PC-3 (cell line): ENCODE results near the gene REM1. TPM values are rescaled to one million over a fixed set of nuclear protein-coding genes. Genes with fewer than 3 reads are reported as not detected.

Experiments used
- ATAC-seq: fragments of 200-7000 bp; cut with Tn5 transposase; 2 replicates; pipeline ENCODE4 v1.9.1; 2020; ENCODE audit warnings: mild to moderate bottlenecking, moderate library complexity
- BruUV-seq: library from RNA; stranded (reverse); fragments of 400-500 nt; replicated peaks from 2 replicates; lab custom pipeline; 2021; lab: Mats Ljungman, UMichigan
- CTCF ChIA-PET: fragments of 300-600 bp; sonication (Branson Sonifier 250); formaldehyde crosslinking; loops from one replicate; lab custom pipeline; 2022; ENCODE audit warnings: antibody characterized with exemption; lab: Charles Lee
- POLR2A ChIA-PET: fragments of 300-600 bp; sonication (Branson Sonifier 250); formaldehyde crosslinking; loops from one replicate; lab custom pipeline; 2022; ENCODE audit warnings: antibody characterized with exemption; ENCODE audit not compliant: unreplicated experiment; lab: Charles Lee
- DNase-seq: peaks from one replicate; pipeline ENCODE4 v3.0.0-alpha.2; 2015
- H2AFZ ChIP-seq: fragments of 300-600 bp; sonication (generic); 2 replicates; pipeline ENCODE4 v1.6.0; 2016; ENCODE audit warnings: antibody characterized with exemption, low read length
- H3F3A ChIP-seq: fragments of 300-600 bp; sonication (generic); one replicate; pipeline ENCODE4 v1.6.0; 2017; ENCODE audit warnings: antibody characterized with exemption, low read length, control low read depth, mild to moderate bottlenecking; ENCODE audit not compliant: unreplicated experiment
- H3K27ac ChIP-seq: fragments of 300-600 bp; sonication (generic); 2 replicates; pipeline ENCODE4 v1.5.1; 2016; ENCODE audit warnings: mild to moderate bottlenecking, low read length
- H3K27me3 ChIP-seq: fragments of 300-600 bp; sonication (generic); 2 replicates; pipeline ENCODE4 v1.6.1; 2016; ENCODE audit warnings: low read length, mixed read lengths
- H3K36me3 ChIP-seq: fragments of 300-600 bp; sonication (generic); 2 replicates; pipeline ENCODE4 v1.6.1; 2016; ENCODE audit warnings: low read depth, mixed run types, low read length, mixed read lengths
- H3K4me1 ChIP-seq: fragments of 300-600 bp; sonication (generic); 2 replicates; pipeline ENCODE4 v1.5.1; 2016; ENCODE audit warnings: low read length; ENCODE audit not compliant: insufficient read depth
- H3K4me2 ChIP-seq: fragments of 300-600 bp; sonication (generic); 2 replicates; pipeline ENCODE4 v1.6.0; 2016; ENCODE audit warnings: low read length
- H3K4me3 ChIP-seq: fragments of 300-600 bp; sonication (generic); 2 replicates; pipeline ENCODE4 v1.5.1; 2016; ENCODE audit warnings: mild to moderate bottlenecking, low read length, mixed read lengths
- H3K79me2 ChIP-seq: fragments of 300-600 bp; sonication (generic); 2 replicates; pipeline ENCODE4 v1.6.1; 2017; ENCODE audit warnings: low read length, mixed read lengths
- H3K9ac ChIP-seq: fragments of 300-600 bp; sonication (generic); 2 replicates; pipeline ENCODE4 v1.6.0; 2016; ENCODE audit warnings: mild to moderate bottlenecking, low read length
- H3K9me2 ChIP-seq: fragments of 300-600 bp; sonication (generic); replicated peaks from 2 replicates; pipeline ENCODE4 v1.6.1; 2016; ENCODE audit warnings: mixed run types, low read length, mixed read lengths
- H3K9me3 ChIP-seq: fragments of 300-600 bp; sonication (generic); 2 replicates; pipeline ENCODE4 v1.6.1; 2016; ENCODE audit warnings: low read length, mixed read lengths
- H4K20me1 ChIP-seq: fragments of 300-600 bp; sonication (generic); 2 replicates; pipeline ENCODE4 v1.6.1; 2016; ENCODE audit warnings: low read length, mixed read lengths
- EZH2 ChIP-seq: fragments of 300-600 bp; sonication (generic); IDR thresholded peaks from one replicate; pipeline ENCODE4 v1.6.1; 2017; ENCODE audit warnings: antibody characterized with exemption, mild to moderate bottlenecking, low read length; ENCODE audit not compliant: unreplicated experiment
- EZH2phosphoT487 ChIP-seq: fragments of 300-600 bp; sonication (generic); IDR thresholded peaks from 2 replicates; pipeline ENCODE4 v1.6.1; 2018; ENCODE audit warnings: mild to moderate bottlenecking, antibody characterized with exemption, low read length, borderline replicate concordance
- intact Hi-C: fragments of 100-400 bp; cut with micrococcal nuclease; formaldehyde crosslinking; loops from 2 replicates; pipeline ENCODE4 v1.9.0; 2023
- total RNA-seq: library from RNA; depleted of rRNA; stranded (reverse); fragments of >200 nt; gene quantifications from 2 replicates; pipeline ENCODE4 v1.2.3, GENCODE V29; 2014
- TF ChIP-seq, protein P1 (sequence below): fragments of 300-600 bp; sonication (generic); conservative IDR thresholded peaks from 2 replicates; pipeline ENCODE4 v1.5.1; 2017; ENCODE audit warnings: antibody characterized with exemption, low read depth, mild to moderate bottlenecking, low read length

The REM1 gene
- total RNA-seq, 1 experiment from 2014 or later: not detected

DNA sequence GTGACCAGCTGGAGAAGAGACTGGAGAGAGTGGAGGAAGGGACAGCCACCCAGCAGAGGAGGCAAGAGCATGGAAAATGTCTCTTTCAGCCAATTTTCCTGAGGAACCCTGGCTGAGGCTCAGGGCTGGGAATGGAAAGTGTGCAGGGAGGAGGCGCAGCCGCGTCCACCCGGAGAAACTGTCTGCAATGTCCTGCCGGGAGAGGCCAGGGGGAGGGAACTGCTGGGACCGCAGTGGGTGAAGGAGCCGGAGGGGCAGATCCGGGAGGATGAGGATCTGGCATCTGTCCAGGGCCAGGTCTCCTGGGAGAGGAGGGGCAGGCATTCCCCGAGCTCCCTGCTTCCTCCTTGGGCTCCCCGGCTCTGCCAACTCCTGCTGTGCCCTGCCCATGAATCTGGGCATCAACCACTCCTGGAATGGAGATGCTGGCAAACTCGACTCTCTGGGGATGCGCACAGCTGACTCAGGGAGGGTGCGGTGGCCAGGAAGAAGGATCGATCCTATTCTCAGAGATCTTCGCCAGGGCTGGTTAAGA, 21.7 kb downstream of the REM1 start:
- Histone ChIP-seq H3K9me2 (no peaks in the 10 kb centered on the region), H3F3A (no peaks in the 10 kb centered on the region), H3K27ac (no peak overlapping the region), H3K4me1 (no peaks in the 10 kb centered on the region), H3K9me3 (no peaks in the 10 kb centered on the region), H3K79me2 (no peaks in the 10 kb centered on the region), H3K27me3 (peaks cover 23% of the 10 kb centered on the region; the same call in 1 of the 2 replicates), H4K20me1 (no peaks in the 10 kb centered on the region), H2AFZ (no peak overlapping the region), H3K4me2 (no peak overlapping the region), H3K4me3 (no peak overlapping the region), H3K36me3 (no peaks in the 10 kb centered on the region), H3K9ac (no peak overlapping the region)
- POLR2A ChIA-PET: no interaction called here
- DNase-seq (no peak), ATAC-seq (no peak)
- no TSS peak for BruUV-seq
- TF ChIP-seq, protein P1, sequence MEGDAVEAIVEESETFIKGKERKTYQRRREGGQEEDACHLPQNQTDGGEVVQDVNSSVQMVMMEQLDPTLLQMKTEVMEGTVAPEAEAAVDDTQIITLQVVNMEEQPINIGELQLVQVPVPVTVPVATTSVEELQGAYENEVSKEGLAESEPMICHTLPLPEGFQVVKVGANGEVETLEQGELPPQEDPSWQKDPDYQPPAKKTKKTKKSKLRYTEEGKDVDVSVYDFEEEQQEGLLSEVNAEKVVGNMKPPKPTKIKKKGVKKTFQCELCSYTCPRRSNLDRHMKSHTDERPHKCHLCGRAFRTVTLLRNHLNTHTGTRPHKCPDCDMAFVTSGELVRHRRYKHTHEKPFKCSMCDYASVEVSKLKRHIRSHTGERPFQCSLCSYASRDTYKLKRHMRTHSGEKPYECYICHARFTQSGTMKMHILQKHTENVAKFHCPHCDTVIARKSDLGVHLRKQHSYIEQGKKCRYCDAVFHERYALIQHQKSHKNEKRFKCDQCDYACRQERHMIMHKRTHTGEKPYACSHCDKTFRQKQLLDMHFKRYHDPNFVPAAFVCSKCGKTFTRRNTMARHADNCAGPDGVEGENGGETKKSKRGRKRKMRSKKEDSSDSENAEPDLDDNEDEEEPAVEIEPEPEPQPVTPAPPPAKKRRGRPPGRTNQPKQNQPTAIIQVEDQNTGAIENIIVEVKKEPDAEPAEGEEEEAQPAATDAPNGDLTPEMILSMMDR: no peak
- no peak for TF ChIP-seq EZH2phosphoT487
- CTCF ChIA-PET: no interaction called here
- intact Hi-C loops: no loop called here

DNA sequence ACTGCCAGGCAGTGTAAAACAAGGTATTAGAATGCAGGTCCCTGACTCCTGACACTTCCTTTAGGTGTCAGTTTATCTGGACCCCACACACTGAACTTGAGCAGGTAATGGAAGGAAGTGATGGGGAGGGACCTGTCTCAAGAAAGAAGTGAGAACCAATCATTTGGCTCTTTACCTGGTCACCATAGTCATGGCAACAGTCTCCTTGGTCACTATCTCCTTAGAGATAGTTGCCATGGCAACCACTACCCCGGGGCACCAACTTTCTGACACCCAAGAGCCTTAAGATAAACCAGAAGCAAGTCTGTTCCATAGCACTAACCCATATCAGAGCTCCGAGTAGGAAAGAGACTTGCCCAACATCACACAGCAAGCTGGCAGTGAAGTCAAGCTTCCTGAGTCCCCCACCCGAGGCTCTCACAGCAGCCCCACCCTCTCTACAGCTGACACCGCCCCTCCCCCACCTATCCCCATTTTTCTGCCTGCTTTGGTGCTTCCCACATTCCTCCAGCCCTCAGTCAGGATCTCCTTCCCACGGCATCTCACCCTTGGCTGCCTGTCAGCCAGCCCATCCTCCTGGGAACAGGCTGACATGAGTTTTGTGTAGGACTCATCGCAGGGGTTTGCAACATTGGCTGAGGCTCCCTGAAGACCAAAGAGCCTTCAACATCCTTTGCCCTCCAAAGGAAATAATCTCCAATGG, 22.9 kb downstream of the REM1 start:
- H3K9me3 ChIP-seq: no peaks in the 10 kb centered on the region
- no peaks in the 10 kb centered on the region for H3F3A ChIP-seq
- intact Hi-C loops: no loop called here
- CTCF ChIA-PET: no interaction called here
- peaks cover 23% of the 10 kb centered on the region; the same call in 1 of the 2 replicates for H3K27me3 ChIP-seq
- H3K27ac ChIP-seq: no peak overlapping the region
- H3K9ac ChIP-seq: no peak overlapping the region
- no peak for DNase-seq
- H3K9me2 ChIP-seq: no peaks in the 10 kb centered on the region
- POLR2A ChIA-PET: no interaction called here
- TF ChIP-seq EZH2phosphoT487 (no peak), EZH2 (no peak)
- TF ChIP-seq, protein P1: no peak
- no peak overlapping the region for H3K4me3 ChIP-seq
- no peaks in the 10 kb centered on the region for H3K36me3 ChIP-seq
- no peak for ATAC-seq
- H3K79me2 ChIP-seq: no peaks in the 10 kb centered on the region
- BruUV-seq: no TSS peak
- H4K20me1 ChIP-seq: no peaks in the 10 kb centered on the region
- H3K4me1 ChIP-seq: no peaks in the 10 kb centered on the region
- H3K4me2 ChIP-seq: no peak overlapping the region
- no peak overlapping the region for H2AFZ ChIP-seq

DNA sequence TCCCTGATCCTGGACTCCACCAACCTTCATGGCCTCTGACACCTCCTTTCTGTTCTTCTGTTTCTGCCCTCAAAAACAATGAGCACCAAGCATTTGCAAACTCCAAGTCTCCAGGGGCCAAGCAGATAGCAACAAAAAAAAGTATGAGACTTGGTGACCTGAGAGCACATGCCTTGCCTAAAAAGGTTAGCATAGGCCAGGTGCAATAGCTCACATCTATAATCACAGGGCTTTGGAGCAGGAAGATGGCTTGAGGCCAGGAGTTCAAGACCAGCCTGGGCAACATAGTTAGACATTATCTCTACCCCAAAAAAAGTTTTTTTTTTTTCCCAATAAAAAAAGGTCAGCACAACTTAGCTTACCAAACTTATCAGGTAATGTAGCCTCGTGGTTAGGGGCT, 25.4 kb downstream of the REM1 start:
- no peak overlapping the region for H2AFZ ChIP-seq
- DNase-seq: no peak
- TF ChIP-seq EZH2: no peak
- H3F3A ChIP-seq: no peaks in the 10 kb centered on the region
- H4K20me1 ChIP-seq: no peaks in the 10 kb centered on the region
- BruUV-seq: no TSS peak
- no peaks in the 10 kb centered on the region for H3K4me1 ChIP-seq
- no peak overlapping the region for H3K27ac ChIP-seq
- ChIA-PET CTCF (no interaction called here), POLR2A (no interaction called here)
- H3K27me3 ChIP-seq: peaks cover 15% of the 10 kb centered on the region; the same call in 1 of the 2 replicates
- H3K9me2 ChIP-seq: no peaks in the 10 kb centered on the region
- H3K9me3 ChIP-seq: no peaks in the 10 kb centered on the region
- no peak overlapping the region for H3K9ac ChIP-seq
- H3K79me2 ChIP-seq: no peaks in the 10 kb centered on the region
- no peak overlapping the region for H3K4me3 ChIP-seq
- no peak overlapping the region for H3K4me2 ChIP-seq
- H3K36me3 ChIP-seq: no peaks in the 10 kb centered on the region
- ATAC-seq: no peak
- intact Hi-C loops: loop anchor here (5.0 kb wide), 1 partner anchor 38 kb away; no protein-coding TSS in a partner anchor
